GM23338 (cell line): ENCODE results near the gene UCP3. TPM values are rescaled to one million over a fixed set of nuclear protein-coding genes. Genes with fewer than 3 reads are reported as not detected.

Experiments
- ATAC-seq: fragments of 200-7000 bp; cut with Tn5 transposase; 3 replicates; pipeline ENCODE4 v1.9.1; 2020
- DNase-seq: peaks from one replicate; pipeline ENCODE4 v3.0.0-alpha.2; 2015; ENCODE audit warnings: low spot score
- H2AFZ ChIP-seq: fragments of 200-600 bp; sonication (generic); 2 replicates; pipeline ENCODE4 v1.8.0; 2016; ENCODE audit warnings: antibody characterized with exemption, mild to moderate bottlenecking, moderate library complexity
- H3F3A ChIP-seq: fragments of 200-600 bp; sonication (generic); replicated peaks from 2 replicates; pipeline ENCODE4 v1.8.0; 2017; ENCODE audit warnings: antibody characterized with exemption, mixed run types, low read depth
- H3K27ac ChIP-seq: fragments of 200-600 bp; sonication (generic); 2 replicates; pipeline ENCODE4 v1.6.1; 2016; ENCODE audit warnings: low read depth
- H3K27me3 ChIP-seq: fragments of 200-600 bp; sonication (generic); 2 replicates; pipeline ENCODE4 v1.8.0; 2016; ENCODE audit warnings: mild to moderate bottlenecking, mixed run types, moderate library complexity; ENCODE audit not compliant: insufficient read depth
- H3K36me3 ChIP-seq: fragments of 200-600 bp; sonication (generic); 2 replicates; pipeline ENCODE4 v1.8.0; 2016; ENCODE audit warnings: mild to moderate bottlenecking; ENCODE audit not compliant: insufficient read depth
- H3K4me1 ChIP-seq: fragments of 200-600 bp; sonication (generic); 2 replicates; pipeline ENCODE4 v1.8.0; 2016; ENCODE audit warnings: mild to moderate bottlenecking, moderate library complexity; ENCODE audit not compliant: insufficient read depth
- H3K4me2 ChIP-seq: fragments of 200-600 bp; sonication (generic); 2 replicates; pipeline ENCODE4 v1.7.1; 2017; ENCODE audit warnings: mixed run types
- H3K4me3 ChIP-seq: fragments of 200-600 bp; sonication (generic); 2 replicates; pipeline ENCODE4 v1.6.1; 2016; ENCODE audit warnings: mixed run types
- H3K79me2 ChIP-seq: fragments of 200-600 bp; sonication (generic); replicated peaks from 2 replicates; pipeline ENCODE4 v1.8.0; 2017; ENCODE audit warnings: mild to moderate bottlenecking; ENCODE audit not compliant: insufficient read depth
- H3K9me2 ChIP-seq: fragments of 200-600 bp; sonication (generic); 2 replicates; pipeline ENCODE4 v1.8.0; 2017; ENCODE audit not compliant: insufficient read depth
- H4K20me1 ChIP-seq: fragments of 200-600 bp; sonication (generic); replicated peaks from 2 replicates; pipeline ENCODE4 v1.8.0; 2017; ENCODE audit warnings: mild to moderate bottlenecking; ENCODE audit not compliant: insufficient read depth
- H3K27ac Mint-ChIP-seq: 2 replicates; pipeline ENCODE4 v1.8.0; 2020; ENCODE audit warnings: inconsistent platforms, mild to moderate bottlenecking, moderate library complexity, mixed read lengths
- H3K27me3 Mint-ChIP-seq: 3 replicates; pipeline ENCODE4 v1.8.0; 2022; ENCODE audit warnings: low read depth, mild to moderate bottlenecking, moderate library complexity, mixed read lengths, inconsistent platforms; ENCODE audit not compliant: insufficient read depth, poor library complexity
- H3K36me3 Mint-ChIP-seq: 3 replicates; pipeline ENCODE4 v1.8.0; 2021; ENCODE audit warnings: low read depth, mild to moderate bottlenecking, inconsistent platforms, moderate library complexity, mixed read lengths
- H3K4me1 Mint-ChIP-seq: 3 replicates; pipeline ENCODE4 v1.8.0; 2020; ENCODE audit warnings: mild to moderate bottlenecking, inconsistent platforms, mixed read lengths
- H3K4me3 Mint-ChIP-seq: 3 replicates; pipeline ENCODE4 v1.8.0; 2021; ENCODE audit warnings: moderate library complexity, mild to moderate bottlenecking, inconsistent platforms, mixed read lengths
- H3K9me3 Mint-ChIP-seq: 3 replicates; pipeline ENCODE4 v1.8.0; 2020; ENCODE audit warnings: moderate library complexity, mild to moderate bottlenecking, inconsistent platforms, mixed read lengths
- CREB1 ChIP-seq: fragments of 250-450 bp; sonication (Bioruptor Pico); IDR thresholded peaks from 2 replicates; pipeline ENCODE4 v1.5.0; 2020; ENCODE audit warnings: low read depth, mild to moderate bottlenecking, moderate library complexity
- CTCF ChIP-seq, 2 experiments: fragments of 200-600 bp in 1 of 2; sonication (generic) in 1 of 2; conservative IDR thresholded peaks; 2 replicates each; pipeline versions ENCODE4 v1.5.1 to v1.6.1; 2016 to 2017; ENCODE audit warnings: antibody characterized with exemption in 2 of 2, low read depth in 2 of 2, mild to moderate bottlenecking in 2 of 2, moderate library complexity in 1 of 2
- ETS1 ChIP-seq: IDR thresholded peaks from 2 replicates; pipeline ENCODE4 v1.6.1; 2016; ENCODE audit warnings: antibody characterized with exemption
- EZH2 ChIP-seq: fragments of 200-600 bp; sonication (generic); IDR thresholded peaks from one replicate; pipeline ENCODE4 v1.8.0; 2017; ENCODE audit warnings: antibody characterized with exemption, mild to moderate bottlenecking, low read depth; ENCODE audit not compliant: unreplicated experiment
- EZH2phosphoT487 ChIP-seq: fragments of 200-600 bp; sonication (generic); IDR thresholded peaks from one replicate; pipeline ENCODE4 v1.8.1; 2018; ENCODE audit warnings: antibody characterized with exemption; ENCODE audit not compliant: unreplicated experiment
- JUNB ChIP-seq: IDR thresholded peaks from one replicate; pipeline ENCODE4 v1.6.1; 2016; ENCODE audit warnings: antibody characterized with exemption; ENCODE audit not compliant: unreplicated experiment
- NANOG ChIP-seq: IDR thresholded peaks from 2 replicates; pipeline ENCODE4 v1.6.1; 2016; ENCODE audit warnings: antibody characterized with exemption, borderline replicate concordance
- POLR2AphosphoS5 ChIP-seq: IDR thresholded peaks from 2 replicates; pipeline ENCODE4 v1.6.1; 2016; ENCODE audit warnings: antibody characterized with exemption, low read depth
- REST ChIP-seq: IDR thresholded peaks from one replicate; pipeline ENCODE4 v1.6.1; 2018; ENCODE audit warnings: antibody characterized with exemption; ENCODE audit not compliant: unreplicated experiment
- STAT1 ChIP-seq: IDR thresholded peaks from one replicate; pipeline ENCODE4 v1.6.1; 2016; ENCODE audit warnings: antibody characterized with exemption; ENCODE audit not compliant: unreplicated experiment
- ZNF114 ChIP-seq: fragments of 250-450 bp; sonication (Bioruptor Pico); IDR thresholded peaks from 2 replicates; pipeline ENCODE4 v1.5.0; 2020; ENCODE audit warnings: mild to moderate bottlenecking, moderate library complexity
- ZNF331 ChIP-seq: fragments of 250-450 bp; sonication (Bioruptor Pico); IDR thresholded peaks from 2 replicates; pipeline ENCODE4 v1.5.0; 2020; ENCODE audit warnings: low read depth, mild to moderate bottlenecking, moderate library complexity
- ZNF462 ChIP-seq: fragments of 250-450 bp; sonication (Bioruptor Pico); IDR thresholded peaks from 2 replicates; pipeline ENCODE4 v1.5.0; 2020; ENCODE audit warnings: mild to moderate bottlenecking, moderate library complexity
- polyA plus RNA-seq: library from polyadenylated mRNA; unstranded; fragments of >200 nt; fragmentation: Nextera tagmentation; extraction: Ambion mirVana; gene quantifications from 2 replicates; pipeline ENCODE4 v1.2.1, GENCODE V29; 2016
- total RNA-seq: library from RNA; depleted of rRNA; stranded (reverse); fragments of >200 nt; shearing (Covaris generic); gene quantifications from 2 replicates; pipeline ENCODE4 v1.2.3, GENCODE V29; 2014

The UCP3 gene
- total and polyA plus RNA-seq, 2 experiments from 2014 or later, result 0.21 to 0.40 TPM

- Histone ChIP-seq H3K9me2 (no peaks in the 10 kb centered on the region), H3K4me3 (no peak overlapping the region), H2AFZ (no peak overlapping the region), H3K4me1 (peaks cover 4% of the 10 kb centered on the region; the same call in 1 of the 2 replicates), H3K27ac (no peak overlapping the region), H4K20me1 (no peaks in the 10 kb centered on the region), H3F3A (0 out of 2 replicates have a peak, but pooled peaks cover 3% of the 10 kb centered on the region), H3K79me2 (no peaks in the 10 kb centered on the region), H3K4me2 (no peak overlapping the region), H3K36me3 (no peaks in the 10 kb centered on the region), H3K27me3 (no peaks in the 10 kb centered on the region)
- no peak overlapping the region for H3K27ac Mint-ChIP-seq
- ATAC-seq (no peak), DNase-seq (no peak)
- H3K9me3 Mint-ChIP-seq, result no peaks in the 10 kb centered on the region; the same call in 2 of the 3 replicates
- no peaks in the 10 kb centered on the region for H3K36me3 Mint-ChIP-seq
- no peak for TF ChIP-seq STAT1
- TF ChIP-seq EZH2phosphoT487, result no peak
- no peak for TF ChIP-seq CTCF (conservative IDR thresholded peaks at IDR 0.05; ENCODE audit: low read depth in 2 of 2)
- no peak for TF ChIP-seq JUNB
- TF ChIP-seq NANOG, result no peak
- no peak for TF ChIP-seq CREB1 (CRISPR knock-in tag)
- no peak for TF ChIP-seq ZNF331 (CRISPR knock-in tag)
- TF ChIP-seq REST, result no peak
- TF ChIP-seq ETS1, result no peak
- TF ChIP-seq ZNF462 (CRISPR knock-in tag), result no peak
- no peak for TF ChIP-seq POLR2AphosphoS5
- no peak for TF ChIP-seq EZH2
- no peak for TF ChIP-seq ZNF114 (CRISPR knock-in tag)
- H3K4me3 Mint-ChIP-seq, result no peak overlapping the region
- H3K4me1 Mint-ChIP-seq, result peaks cover 14% of the 10 kb centered on the region
- peaks cover 26% of the 10 kb centered on the region for H3K27me3 Mint-ChIP-seq
These were observed 47.6 kb downstream of the UCP3 start for GRCh38 chr11:73961321-73961720.
